Neuron (in vitro differentiated cells): ENCODE results near the gene NUP35.

Experiments used
- H2AFZ ChIP-seq: one replicate; pipeline ENCODE4 v1.6.1; 2013; ENCODE audit warnings: low read depth, mild to moderate bottlenecking, inconsistent platforms, low read length, moderate library complexity
- H3K27me3 ChIP-seq: one replicate; pipeline ENCODE4 v1.6.1; 2013; ENCODE audit warnings: low read length; ENCODE audit not compliant: insufficient read depth
- H3K36me3 ChIP-seq: one replicate; pipeline ENCODE4 v1.6.1; 2013; ENCODE audit warnings: low read length; ENCODE audit not compliant: insufficient read depth
- H3K4me1 ChIP-seq: one replicate; pipeline ENCODE4 v1.6.1; 2013; ENCODE audit warnings: low read length; ENCODE audit not compliant: insufficient read depth
- H3K4me3 ChIP-seq: 2 replicates; pipeline ENCODE4 v1.5.1; 2013; ENCODE audit warnings: mild to moderate bottlenecking, low read length, moderate library complexity
- H3K9me3 ChIP-seq: one replicate; pipeline ENCODE4 v1.6.1; 2013; ENCODE audit warnings: low read length

The NUP35 gene

DNA sequence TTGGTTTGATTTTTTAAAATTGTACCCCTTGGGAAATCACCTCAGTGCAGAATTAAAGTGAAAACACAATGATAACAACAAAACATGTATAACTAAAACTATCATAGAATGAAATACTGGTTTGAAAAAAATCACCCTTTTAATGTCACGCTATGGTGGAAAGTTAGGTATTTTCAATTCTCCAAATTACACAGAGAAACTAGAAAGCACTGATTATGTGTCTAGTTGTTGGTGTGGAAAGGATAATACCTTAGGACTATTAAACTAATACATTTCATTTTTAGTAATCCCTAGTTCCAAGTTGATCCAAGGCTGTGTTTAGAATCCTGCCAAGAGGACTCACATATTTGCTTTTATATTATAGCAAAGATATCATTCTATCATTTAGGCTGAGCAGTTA lies 71.2 kb downstream of the NUP35 start:
- H3K36me3 ChIP-seq: peaks cover 5% of the 10 kb centered on the region
- no peaks in the 10 kb centered on the region for H3K27me3 ChIP-seq
- no peaks in the 10 kb centered on the region for H3K4me1 ChIP-seq
- no peak overlapping the region for H2AFZ ChIP-seq
- no peak overlapping the region for H3K4me3 ChIP-seq
- H3K9me3 ChIP-seq: no peaks in the 10 kb centered on the region

DNA sequence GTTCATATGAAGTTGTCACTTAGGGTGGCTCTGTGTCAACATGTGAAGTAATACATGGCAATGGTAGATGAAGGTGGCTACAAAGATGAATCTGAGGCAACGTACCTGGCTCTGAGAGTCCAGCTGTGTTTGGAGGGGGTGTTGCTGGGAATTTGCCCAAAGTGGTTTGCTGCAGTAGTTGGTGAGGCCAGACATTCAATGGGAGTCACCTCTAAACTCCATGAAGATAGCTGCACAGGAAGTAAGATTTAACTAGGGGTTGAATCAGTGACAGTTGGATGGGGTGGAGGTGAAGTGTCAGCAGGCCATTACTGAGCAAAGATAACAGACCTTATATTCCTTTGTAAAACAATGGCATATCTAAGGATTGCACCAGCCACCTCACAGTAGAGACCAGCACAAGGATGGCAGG lies 71.8 kb downstream of the NUP35 start:
- peaks cover 3% of the 10 kb centered on the region for H3K36me3 ChIP-seq
- H3K4me1 ChIP-seq: no peaks in the 10 kb centered on the region
- no peaks in the 10 kb centered on the region for H3K9me3 ChIP-seq
- H3K4me3 ChIP-seq: no peak overlapping the region
- no peaks in the 10 kb centered on the region for H3K27me3 ChIP-seq
- no peak overlapping the region for H2AFZ ChIP-seq

DNA sequence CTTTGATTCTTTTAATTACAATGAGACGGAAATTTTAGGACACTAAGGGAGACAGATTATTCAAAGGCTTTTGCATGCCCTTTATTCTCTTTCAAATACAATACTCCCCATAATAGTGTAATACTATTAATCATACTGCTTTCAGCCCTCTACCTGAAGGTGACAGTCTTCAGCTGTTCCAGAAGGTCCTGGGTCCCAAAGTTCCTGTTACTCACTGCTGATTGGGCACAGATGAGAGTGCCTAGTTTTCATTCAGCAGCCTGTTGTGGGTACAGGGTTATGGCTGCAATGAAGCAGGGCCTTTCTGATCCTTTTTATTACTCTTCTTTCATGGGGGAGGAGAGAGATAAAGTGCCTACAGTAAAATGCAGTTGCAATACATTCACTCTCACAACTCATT lies 80.2 kb downstream of the NUP35 start:
- peaks cover 3% of the 10 kb centered on the region for H3K9me3 ChIP-seq
- H3K4me3 ChIP-seq: no peak overlapping the region
- H2AFZ ChIP-seq: no peak overlapping the region
- no peaks in the 10 kb centered on the region for H3K4me1 ChIP-seq
- no peaks in the 10 kb centered on the region for H3K27me3 ChIP-seq
- no peaks in the 10 kb centered on the region for H3K36me3 ChIP-seq

DNA sequence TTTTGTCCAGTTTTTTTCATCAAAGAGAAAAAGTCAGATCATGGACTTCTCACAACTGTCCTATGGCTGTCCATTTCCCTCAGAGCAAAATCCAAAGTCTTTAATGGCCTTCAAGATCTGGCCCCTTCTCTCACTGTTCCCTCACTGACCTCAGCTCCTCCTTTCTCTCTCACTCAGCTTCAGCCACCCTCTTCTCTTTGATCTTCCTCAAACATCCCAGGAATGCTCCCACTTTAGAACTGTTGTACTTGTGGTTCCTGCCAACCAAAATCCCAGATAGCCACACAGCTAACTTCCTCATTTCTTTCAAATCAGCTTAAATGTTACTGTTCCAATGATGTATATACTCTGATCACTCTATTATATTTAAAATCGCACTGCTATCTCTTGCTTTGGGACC lies 82.9 kb downstream of the NUP35 start:
- Histone ChIP-seq H3K27me3 (no peaks in the 10 kb centered on the region), H3K36me3 (no peaks in the 10 kb centered on the region), H3K9me3 (peaks cover 6% of the 10 kb centered on the region), H3K4me3 (no peak overlapping the region), H3K4me1 (no peaks in the 10 kb centered on the region), H2AFZ (no peak overlapping the region)

DNA sequence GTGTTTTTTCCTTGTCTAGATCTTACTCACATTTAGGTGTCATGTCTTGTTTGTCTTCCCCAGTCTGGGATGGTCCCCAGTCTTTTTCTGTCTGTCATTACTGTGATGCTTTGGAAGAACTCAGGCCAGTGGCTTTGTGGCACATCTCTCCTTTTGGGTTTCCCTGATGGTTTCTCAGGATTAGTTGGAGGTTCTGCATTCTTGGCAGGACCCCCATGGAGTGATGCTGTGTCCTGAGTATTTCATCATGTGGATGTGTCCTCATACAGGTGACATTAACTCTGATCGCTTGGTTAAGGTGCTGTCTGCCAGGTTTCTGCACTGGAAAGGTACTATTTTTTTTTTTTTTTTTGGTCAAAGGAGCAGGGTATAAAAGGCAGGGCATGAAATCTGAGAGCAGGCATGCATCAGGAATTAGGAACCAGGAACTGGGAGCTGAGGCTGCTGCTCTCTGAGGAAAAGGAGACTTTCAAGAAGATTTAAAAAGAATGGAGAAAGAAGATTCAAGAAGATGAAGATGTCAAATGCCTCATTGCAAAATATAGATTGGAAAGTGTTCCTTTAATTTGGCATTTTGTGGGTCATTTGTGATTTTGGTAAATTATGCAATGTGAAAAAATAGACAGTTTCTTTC lies 85.3 kb downstream of the NUP35 start:
- Histone ChIP-seq H3K4me1 (no peaks in the 10 kb centered on the region), H3K9me3 (peaks cover 6% of the 10 kb centered on the region), H3K27me3 (no peaks in the 10 kb centered on the region), H3K4me3 (no peak overlapping the region), H2AFZ (no peak overlapping the region), H3K36me3 (no peaks in the 10 kb centered on the region)
